Activated CD8-positive, alpha-beta T cell treated with anti-CD3 and anti-CD28 coated beads for 36 hours (primary cell): ENCODE data around the gene PRKAG2. TPM values are rescaled to one million over a fixed set of nuclear protein-coding genes. Genes with fewer than 3 reads are reported as not detected.
"Not testable (repeated sequence)": the region's sequence is repeated elsewhere in the genome, so short reads cannot be mapped to it uniquely, and the experiment has no call there.

Source experiments
- ATAC-seq: fragments of 200-7000 bp; cut with Tn5 transposase; one replicate; pipeline ENCODE4 v1.10.0; 2021; ENCODE audit warnings: mild to moderate bottlenecking, moderate library complexity
- CTCF ChIA-PET: fragments of 350-600 bp; sonication (Branson Sonifier 250); formaldehyde crosslinking; loops from one replicate; lab custom pipeline; 2021; ENCODE audit warnings: antibody characterized with exemption; lab: Charles Lee
- POLR2A ChIA-PET: fragments of 350-600 bp; sonication (Branson Sonifier 250); formaldehyde crosslinking; loops from one replicate; lab custom pipeline; 2021; ENCODE audit warnings: antibody characterized with exemption; lab: Charles Lee
- DNase-seq: peaks from one replicate; pipeline ENCODE4 v3.0.0-alpha.2; 2020
- H3K27ac Mint-ChIP-seq: one replicate; pipeline ENCODE4 v1.8.0; 2021; ENCODE audit warnings: mild to moderate bottlenecking, mixed read lengths
- H3K27me3 Mint-ChIP-seq: one replicate; pipeline ENCODE4 v1.8.0; 2021; ENCODE audit warnings: mixed read lengths
- H3K36me3 Mint-ChIP-seq: one replicate; pipeline ENCODE4 v1.8.0; 2021; ENCODE audit warnings: low read depth, mixed read lengths
- H3K4me1 Mint-ChIP-seq: one replicate; pipeline ENCODE4 v1.8.0; 2021; ENCODE audit warnings: low read depth, mixed read lengths
- H3K4me3 Mint-ChIP-seq: one replicate; pipeline ENCODE4 v1.8.0; 2021; ENCODE audit warnings: mild to moderate bottlenecking, moderate library complexity, mixed read lengths
- H3K9me3 Mint-ChIP-seq: one replicate; pipeline ENCODE4 v1.8.0; 2021; ENCODE audit warnings: mixed read lengths
- intact Hi-C: fragments of 100-400 bp; cut with micrococcal nuclease; formaldehyde crosslinking; loops from one replicate; pipeline ENCODE4 v1.10.0; 2022
- total RNA-seq, 2 experiments: library from RNA; stranded (reverse); gene quantifications; one replicate each; pipeline ENCODE4 v1.2.3, GENCODE V29; 2021
- TF ChIP-seq, protein P1 (sequence below): fragments of 200-600 bp; IDR thresholded peaks from one replicate; pipeline ENCODE4 v1.8.0; 2022; ENCODE audit warnings: antibody characterized with exemption, mild to moderate bottlenecking

The PRKAG2 gene
- total RNA-seq, 2 experiments from 2014 or later: 17.0 to 19.2 TPM

- TF ChIP-seq, protein P1, sequence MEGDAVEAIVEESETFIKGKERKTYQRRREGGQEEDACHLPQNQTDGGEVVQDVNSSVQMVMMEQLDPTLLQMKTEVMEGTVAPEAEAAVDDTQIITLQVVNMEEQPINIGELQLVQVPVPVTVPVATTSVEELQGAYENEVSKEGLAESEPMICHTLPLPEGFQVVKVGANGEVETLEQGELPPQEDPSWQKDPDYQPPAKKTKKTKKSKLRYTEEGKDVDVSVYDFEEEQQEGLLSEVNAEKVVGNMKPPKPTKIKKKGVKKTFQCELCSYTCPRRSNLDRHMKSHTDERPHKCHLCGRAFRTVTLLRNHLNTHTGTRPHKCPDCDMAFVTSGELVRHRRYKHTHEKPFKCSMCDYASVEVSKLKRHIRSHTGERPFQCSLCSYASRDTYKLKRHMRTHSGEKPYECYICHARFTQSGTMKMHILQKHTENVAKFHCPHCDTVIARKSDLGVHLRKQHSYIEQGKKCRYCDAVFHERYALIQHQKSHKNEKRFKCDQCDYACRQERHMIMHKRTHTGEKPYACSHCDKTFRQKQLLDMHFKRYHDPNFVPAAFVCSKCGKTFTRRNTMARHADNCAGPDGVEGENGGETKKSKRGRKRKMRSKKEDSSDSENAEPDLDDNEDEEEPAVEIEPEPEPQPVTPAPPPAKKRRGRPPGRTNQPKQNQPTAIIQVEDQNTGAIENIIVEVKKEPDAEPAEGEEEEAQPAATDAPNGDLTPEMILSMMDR: no peak
- intact Hi-C loops: no loop called here
- ATAC-seq: no peak
- Mint-ChIP-seq H3K36me3 (no peaks in the 10 kb centered on the region), H3K27me3 (peaks cover 9% of the 10 kb centered on the region), H3K27ac (no peak overlapping the region), H3K9me3 (peaks cover 9% of the 10 kb centered on the region), H3K4me1 (peaks cover 2% of the 10 kb centered on the region), H3K4me3 (no peak overlapping the region)
- no peak for DNase-seq
- POLR2A ChIA-PET: interaction anchor here (0.7 kb wide), 1 partner anchor 12 kb away, joined by 4 read pairs; no protein-coding TSS in a partner anchor
- CTCF ChIA-PET: no interaction called here
Observed at GRCh38 chr7:151918510-151918843, 41.6 kb upstream of the PRKAG2 start.

- Mint-ChIP-seq H3K9me3 (peaks cover 9% of the 10 kb centered on the region), H3K36me3 (no peaks in the 10 kb centered on the region), H3K27ac (no peak overlapping the region), H3K27me3 (peaks cover 9% of the 10 kb centered on the region), H3K4me3 (no peak overlapping the region), H3K4me1 (peaks cover 2% of the 10 kb centered on the region)
- ATAC-seq (no peak), DNase-seq (no peak)
- TF ChIP-seq, protein P1: no peak
- POLR2A ChIA-PET: no interaction called here
- CTCF ChIA-PET: no interaction called here
- intact Hi-C loops: no loop called here
Observed at GRCh38 chr7:151917791-151918509, 41.0 kb upstream of the PRKAG2 start.

DNA sequence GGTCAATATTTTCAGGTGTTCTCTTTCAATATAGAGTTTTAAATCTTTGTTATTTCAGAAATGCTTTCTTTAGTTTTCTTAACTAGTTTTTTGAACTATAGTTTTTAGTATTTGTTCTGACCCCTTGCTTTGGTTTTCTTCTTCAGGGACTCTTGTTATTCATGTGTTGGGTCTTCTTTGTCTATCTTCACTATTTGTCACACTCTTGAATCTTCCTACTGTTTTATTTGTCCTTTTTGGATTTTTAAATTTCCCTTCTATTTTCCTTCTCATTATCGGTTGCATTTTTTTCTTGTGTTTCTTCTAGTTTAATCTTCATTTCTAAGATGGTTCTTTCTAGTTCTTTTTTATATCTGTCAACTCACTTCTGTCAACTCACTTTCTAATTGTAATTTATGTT, 37.1 kb upstream of the PRKAG2 start:
- peaks cover 2% of the 10 kb centered on the region for H3K27me3 Mint-ChIP-seq
- DNase-seq: no peak
- intact Hi-C loops: no loop called here

GRCh38 chr7:151910655-151911054, 33.7 kb upstream of the PRKAG2 start:
- H3K4me1 Mint-ChIP-seq, DNase-seq, POLR2A ChIA-PET, ATAC-seq, H3K27ac Mint-ChIP-seq, CTCF ChIA-PET, intact Hi-C loops, H3K4me3 Mint-ChIP-seq, H3K36me3 Mint-ChIP-seq, H3K9me3 Mint-ChIP-seq: not testable (repeated sequence)
- peaks cover 15% of the 10 kb centered on the region for H3K27me3 Mint-ChIP-seq

More for the DNA sequence above, 37.1 kb upstream of the PRKAG2 start:
- Mint-ChIP-seq H3K9me3 (peaks cover 9% of the 10 kb centered on the region), H3K36me3 (no peaks in the 10 kb centered on the region), H3K4me1 (no peaks in the 10 kb centered on the region), H3K4me3 (no peak overlapping the region), H3K27ac (no peak overlapping the region)
- ChIA-PET POLR2A (no interaction called here), CTCF (no interaction called here)
- ATAC-seq: no peak
- TF ChIP-seq, protein P1: no peak

GRCh38 chr7:151907115-151907514, 30.2 kb upstream of the PRKAG2 start:
- H3K9me3 Mint-ChIP-seq, CTCF ChIA-PET, H3K27ac Mint-ChIP-seq, ATAC-seq, H3K4me3 Mint-ChIP-seq, H3K36me3 Mint-ChIP-seq, intact Hi-C loops, DNase-seq, H3K4me1 Mint-ChIP-seq: not testable (repeated sequence)
- POLR2A ChIA-PET: interaction anchor here (0.5 to 0.6 kb wide), 3 partner anchors 12 to 250 kb away, joined by 3 to 4 read pairs (median 3); no protein-coding TSS in a partner anchor
- H3K27me3 Mint-ChIP-seq: peaks cover 15% of the 10 kb centered on the region

GRCh38 chr7:151905766-151906165, 28.9 kb upstream of the PRKAG2 start:
- no peak overlapping the region for H3K27ac Mint-ChIP-seq
- H3K9me3 Mint-ChIP-seq: no peaks in the 10 kb centered on the region
- no peak overlapping the region for H3K4me3 Mint-ChIP-seq
- ChIA-PET CTCF (no interaction called here), POLR2A (no interaction called here)
- no peaks in the 10 kb centered on the region for H3K4me1 Mint-ChIP-seq
- DNase-seq (no peak), ATAC-seq (no peak)
- intact Hi-C loops: no loop called here
- no peaks in the 10 kb centered on the region for H3K36me3 Mint-ChIP-seq
- TF ChIP-seq, protein P1: no peak
- H3K27me3 Mint-ChIP-seq: peaks cover 15% of the 10 kb centered on the region
